MM.1S (cell line): ENCODE results near the gene LETM1.
"Not testable (repeated sequence)": the region's sequence is repeated elsewhere in the genome, so short reads cannot be mapped to it uniquely, and the experiment has no call there.

ENCODE experiments used
- DNase-seq: peaks from one replicate; pipeline ENCODE4 v3.0.0-alpha.2; 2015
- H2AFZ ChIP-seq: fragments of 300-600 bp; sonication (generic); 2 replicates; pipeline ENCODE4 v1.6.0; 2016; ENCODE audit warnings: antibody characterized with exemption, low read length
- H3F3A ChIP-seq: fragments of 300-600 bp; sonication (generic); 2 replicates; pipeline ENCODE4 v1.6.1; 2016; ENCODE audit warnings: mild to moderate bottlenecking, antibody characterized with exemption, low read length, moderate library complexity, mixed read lengths; ENCODE audit not compliant: insufficient read depth
- H3K27ac ChIP-seq: fragments of 300-600 bp; sonication (generic); 2 replicates; pipeline ENCODE4 v1.5.1; 2016; ENCODE audit warnings: mild to moderate bottlenecking, low read length
- H3K27me3 ChIP-seq: fragments of 300-600 bp; sonication (generic); replicated peaks from 2 replicates; pipeline ENCODE4 v1.6.0; 2016; ENCODE audit warnings: low read length; ENCODE audit not compliant: insufficient read depth
- H3K36me3 ChIP-seq: fragments of 300-600 bp; sonication (generic); replicated peaks from 2 replicates; pipeline ENCODE4 v1.6.1; 2016; ENCODE audit warnings: mild to moderate bottlenecking, low read length, mixed read lengths; ENCODE audit not compliant: insufficient read depth
- H3K4me1 ChIP-seq: fragments of 300-600 bp; sonication (generic); 2 replicates; pipeline ENCODE4 v1.6.1; 2016; ENCODE audit warnings: low read length, mixed read lengths
- H3K4me2 ChIP-seq: fragments of 300-600 bp; sonication (generic); 2 replicates; pipeline ENCODE4 v1.6.0; 2016; ENCODE audit warnings: low read depth, low read length
- H3K4me3 ChIP-seq: fragments of 300-600 bp; sonication (generic); 2 replicates; pipeline ENCODE4 v1.5.1; 2016; ENCODE audit warnings: low read length, mixed read lengths
- H3K79me2 ChIP-seq: fragments of 300-600 bp; sonication (generic); 2 replicates; pipeline ENCODE4 v1.6.1; 2016; ENCODE audit warnings: mixed run types, low read length, mixed read lengths
- H3K9ac ChIP-seq: fragments of 300-600 bp; sonication (generic); 2 replicates; pipeline ENCODE4 v1.6.1; 2016; ENCODE audit warnings: low read length, mixed read lengths
- H3K9me2 ChIP-seq: fragments of 300-600 bp; sonication (generic); replicated peaks from 2 replicates; pipeline ENCODE4 v1.6.1; 2016; ENCODE audit warnings: mild to moderate bottlenecking, low read length, mixed read lengths; ENCODE audit not compliant: insufficient read depth
- H3K9me3 ChIP-seq: fragments of 300-600 bp; sonication (generic); replicated peaks from 2 replicates; pipeline ENCODE4 v1.6.1; 2016; ENCODE audit warnings: mild to moderate bottlenecking, low read length, mixed read lengths; ENCODE audit not compliant: insufficient read depth
- H4K20me1 ChIP-seq: fragments of 300-600 bp; sonication (generic); 2 replicates; pipeline ENCODE4 v1.6.1; 2016; ENCODE audit warnings: mild to moderate bottlenecking, low read length, moderate library complexity, mixed read lengths; ENCODE audit not compliant: insufficient read depth
- CTCF ChIP-seq: fragments of 300-600 bp; sonication (generic); IDR thresholded peaks from 2 replicates; pipeline ENCODE4 v1.5.1; 2016; ENCODE audit warnings: antibody characterized with exemption, low read length, mixed read lengths
- EZH2 ChIP-seq: fragments of 300-600 bp; sonication (generic); optimal IDR thresholded peaks from 2 replicates; pipeline ENCODE3; 2017; ENCODE audit warnings: low read depth, mild to moderate bottlenecking, antibody characterized with exemption, low read length, mixed read lengths
- EZH2phosphoT487 ChIP-seq: fragments of 300-600 bp; sonication (generic); IDR thresholded peaks from 2 replicates; pipeline ENCODE4 v1.6.1; 2018; ENCODE audit warnings: antibody characterized with exemption, low read length

Gene LETM1

GRCh38 chr4:1837069-1837468, 18.9 kb downstream of the LETM1 start:
- Histone ChIP-seq H3K9ac (no peak overlapping the region), H3K4me1 (no peaks in the 10 kb centered on the region), H3F3A (no peaks in the 10 kb centered on the region), H3K36me3 (0 out of 2 replicates have a peak, but pooled peaks cover 5% of the 10 kb centered on the region), H3K27me3 (no peaks in the 10 kb centered on the region), H3K9me2 (no peaks in the 10 kb centered on the region), H3K4me2 (no peak overlapping the region), H3K79me2 (peaks cover 17% of the 10 kb centered on the region), H2AFZ (no peak overlapping the region), H3K9me3 (no peaks in the 10 kb centered on the region), H3K4me3 (no peak overlapping the region), H3K27ac (no peak overlapping the region), H4K20me1 (no peaks in the 10 kb centered on the region)
- TF ChIP-seq EZH2 (no peak), EZH2phosphoT487 (no peak), CTCF (no peak)
- no peak for DNase-seq

- Histone ChIP-seq H3K9me2 (no peaks in the 10 kb centered on the region), H3K27me3 (no peaks in the 10 kb centered on the region), H3F3A (no peaks in the 10 kb centered on the region), H3K79me2 (peaks cover 13% of the 10 kb centered on the region), H3K36me3 (0 out of 2 replicates have a peak, but pooled peaks cover 5% of the 10 kb centered on the region), H3K9me3 (no peaks in the 10 kb centered on the region), H3K4me1 (no peaks in the 10 kb centered on the region), H3K27ac (no peak overlapping the region), H3K4me3 (no peak overlapping the region), H2AFZ (no peak overlapping the region), H3K4me2 (no peak overlapping the region), H4K20me1 (no peaks in the 10 kb centered on the region), H3K9ac (no peak overlapping the region)
- TF ChIP-seq EZH2 (no peak), CTCF (no peak), EZH2phosphoT487 (no peak)
- no peak for DNase-seq
These were observed 19.3 kb downstream of the LETM1 start for GRCh38 chr4:1836650-1837049.

GRCh38 chr4:1835836-1836235, 20.1 kb downstream of the LETM1 start:
- H3K36me3 ChIP-seq: not testable (repeated sequence)

GRCh38 chr4:1834047-1834775, 21.7 kb downstream of the LETM1 start:
- no peak for DNase-seq
- no peak overlapping the region for H3K9ac ChIP-seq
- H3K27ac ChIP-seq: no peak overlapping the region
- no peaks in the 10 kb centered on the region for H3F3A ChIP-seq
- no peaks in the 10 kb centered on the region for H3K9me3 ChIP-seq
- H2AFZ ChIP-seq: no peak overlapping the region
- H3K79me2 ChIP-seq: 0 out of 2 replicates have a peak, but pooled peaks cover 2% of the 10 kb centered on the region
- no peaks in the 10 kb centered on the region for H3K4me1 ChIP-seq
- TF ChIP-seq CTCF (no peak), EZH2phosphoT487 (no peak), EZH2 (no peak)
- H3K36me3 ChIP-seq: peaks cover 2% of the 10 kb centered on the region; the same call in 1 of the 2 replicates
- no peaks in the 10 kb centered on the region for H3K27me3 ChIP-seq
- no peak overlapping the region for H3K4me2 ChIP-seq
- H3K9me2 ChIP-seq: no peaks in the 10 kb centered on the region
- H4K20me1 ChIP-seq: no peaks in the 10 kb centered on the region
- H3K4me3 ChIP-seq: no peak overlapping the region

More at GRCh38 chr4:1835836-1836235, 20.1 kb downstream of the LETM1 start:
- H3K9me3 ChIP-seq, H3K27me3 ChIP-seq, DNase-seq, H3K79me2 ChIP-seq, H4K20me1 ChIP-seq, H3K4me2 ChIP-seq, H3F3A ChIP-seq, H3K4me3 ChIP-seq, H3K9me2 ChIP-seq, H2AFZ ChIP-seq, H3K9ac ChIP-seq, H3K4me1 ChIP-seq, H3K27ac ChIP-seq: not testable (repeated sequence)
